Measurements from ENCODE around the gene OR2T3.
"Not testable (repeated sequence)": the region's sequence is repeated elsewhere in the genome, so short reads cannot be mapped to it uniquely, and the experiment has no call there.

Gene OR2T3

GRCh38 chr1:248472111-248472510, 1.0 kb upstream of the OR2T3 start:
- not testable (repeated sequence) for DNase-seq (ENCODE audit: low read depth)

GRCh38 chr1:248475660-248476059, 2.5 kb downstream of the OR2T3 start:
- DNase-seq (ENCODE audit: low read depth) = not testable (repeated sequence)

- not testable (repeated sequence) for DNase-seq (ENCODE audit: low read depth)
These were observed 8.8 kb downstream of the OR2T3 start for GRCh38 chr1:248481686-248482579.

GRCh38 chr1:248488289-248488688, 15.1 kb downstream of the OR2T3 start, which contains the start of gene OR2T5:
OR2T5 (plus strand) TSS chr1:248488589; CDS start chr1:248488589, 0 bp downstream.
- DNase-seq (ENCODE audit: low read depth) = not testable (repeated sequence)

GRCh38 chr1:248496661-248497060, 23.5 kb downstream of the OR2T3 start:
- not testable (repeated sequence) for DNase-seq (ENCODE audit: low read depth)

GRCh38 chr1:248500305-248501035, 27.3 kb downstream of the OR2T3 start:
- not testable (repeated sequence) for DNase-seq (ENCODE audit: low read depth)

GRCh38 chr1:248507773-248508172, 34.6 kb downstream of the OR2T3 start, which contains the start of gene OR2G6:
OR2G6 (plus strand) TSS chr1:248508073; CDS start chr1:248521647, 13,574 bp downstream.
- DNase-seq (ENCODE audit: low read depth) = not testable (repeated sequence)

GRCh38 chr1:248510217-248510616, 37.1 kb downstream of the OR2T3 start:
- not testable (repeated sequence) for DNase-seq (ENCODE audit: low read depth)

GRCh38 chr1:248521856-248522255, 48.7 kb downstream of the OR2T3 start:
- DNase-seq (ENCODE audit: low read depth) = no peak
